ENCODE results near the gene TNFRSF4. TPM values are rescaled to one million over a fixed set of nuclear protein-coding genes. Genes with fewer than 3 reads are reported as not detected.
A peak's percentile ranks its signal among the peaks of the same experiment; 100 is the strongest.

Gene TNFRSF4
- total RNA-seq, 3 donors from 2014 or later (not counting 1 experiment from before 2014, with no cell fraction given) = 14.3 to 26.5 (median 15.7) TPM

GRCh38 chr1:1183833-1184775, 29.8 kb downstream of the TNFRSF4 start:
- H3K4me1 ChIP-seq (ENCODE audit: control insufficient read depth, insufficient read depth, low read length) = peaks cover 28% of the 10 kb centered on the region
- Mint-ChIP-seq H3K4me1 (peaks cover 7 to 22% of the 10 kb centered on the region in 2 donors), H3K36me3 (no peaks in the 10 kb centered on the region), H3K27me3 (ENCODE audit: low read depth in 2 of 2) (peaks cover 0 to 11% of the 10 kb centered on the region in 2 donors), H3K27ac (no peak overlapping the region), H3K4me3 (no peak overlapping the region), H3K9me3 (no peaks in the 10 kb centered on the region)
- H3K36me3 ChIP-seq (ENCODE audit: control insufficient read depth, insufficient read depth, low read length) = no peaks in the 10 kb centered on the region
- no peaks in the 10 kb centered on the region for H3K9me3 ChIP-seq (ENCODE audit: control insufficient read depth, insufficient read depth, low read length)
- TF ChIP-seq CTCF (IDR thresholded peaks at IDR 0.05) = no peak
- DNase-seq = peak in 1 of 2 donors; percentile 15
- ATAC-seq = peak in 1 of 3 donors; percentile 30
- intact Hi-C loops (cut with micrococcal nuclease) = no loop called here
- no peak overlapping the region for H3K27ac ChIP-seq (ENCODE audit: low read length)
- peaks cover 7% of the 10 kb centered on the region for H3K27me3 ChIP-seq (ENCODE audit: control insufficient read depth, insufficient read depth, low read length)
- H3K4me3 ChIP-seq (ENCODE audit: low read length) = no peak overlapping the region
- 84% methylated on average over 29 of the region's 33 CpGs for WGBS (ENCODE audit: insufficient coverage)

- Histone ChIP-seq H3K9me3 (ENCODE audit: control insufficient read depth, insufficient read depth, low read length) (no peaks in the 10 kb centered on the region), H3K36me3 (ENCODE audit: control insufficient read depth, insufficient read depth, low read length) (no peaks in the 10 kb centered on the region), H3K27me3 (ENCODE audit: control insufficient read depth, insufficient read depth, low read length) (peaks cover 7% of the 10 kb centered on the region), H3K4me1 (ENCODE audit: control insufficient read depth, insufficient read depth, low read length) (peaks cover 28% of the 10 kb centered on the region), H3K27ac (ENCODE audit: low read length) (no peak overlapping the region), H3K4me3 (ENCODE audit: low read length) (no peak overlapping the region)
- 65% methylated on average over 21 of the region's 21 CpGs for WGBS (ENCODE audit: insufficient coverage)
- ATAC-seq (no peak), DNase-seq (no peak)
- peaks cover 7 to 22% of the 10 kb centered on the region in 2 donors for H3K4me1 Mint-ChIP-seq
- no peaks in the 10 kb centered on the region for H3K9me3 Mint-ChIP-seq
- H3K27me3 Mint-ChIP-seq (ENCODE audit: low read depth in 2 of 2) = peaks cover 0 to 11% of the 10 kb centered on the region in 2 donors
- H3K36me3 Mint-ChIP-seq = no peaks in the 10 kb centered on the region
- H3K4me3 Mint-ChIP-seq = no peak overlapping the region
- no peak for TF ChIP-seq CTCF (IDR thresholded peaks at IDR 0.05)
- intact Hi-C loops (cut with micrococcal nuclease) = no loop called here
- no peak overlapping the region for H3K27ac Mint-ChIP-seq
These were observed 30.7 kb downstream of the TNFRSF4 start for GRCh38 chr1:1183221-1183747.

- Histone ChIP-seq H3K4me1 (ENCODE audit: control insufficient read depth, insufficient read depth, low read length) (peaks cover 28% of the 10 kb centered on the region), H3K36me3 (ENCODE audit: control insufficient read depth, insufficient read depth, low read length) (no peaks in the 10 kb centered on the region), H3K27me3 (ENCODE audit: control insufficient read depth, insufficient read depth, low read length) (peaks cover 7% of the 10 kb centered on the region), H3K9me3 (ENCODE audit: control insufficient read depth, insufficient read depth, low read length) (no peaks in the 10 kb centered on the region), H3K4me3 (ENCODE audit: low read length) (peak overlapping the region; percentile 10), H3K27ac (ENCODE audit: low read length) (no peak overlapping the region)
- no peaks in the 10 kb centered on the region for H3K36me3 Mint-ChIP-seq
- DNase-seq = peak in 1 of 2 donors; percentile 16
- peak in 1 of 3 donors; percentile 20 for ATAC-seq
- H3K27me3 Mint-ChIP-seq (ENCODE audit: low read depth in 2 of 2) = peaks cover 0 to 11% of the 10 kb centered on the region in 2 donors
- no peak overlapping the region for H3K4me3 Mint-ChIP-seq
- no peak overlapping the region for H3K27ac Mint-ChIP-seq
- TF ChIP-seq CTCF (IDR thresholded peaks at IDR 0.05) = no peak
- H3K4me1 Mint-ChIP-seq = peaks cover 7 to 22% of the 10 kb centered on the region in 2 donors
- 22% methylated on average over 39 of the region's 39 CpGs for whole genome bisulfite sequencing (ENCODE audit: insufficient coverage)
- intact Hi-C loops (cut with micrococcal nuclease) = no loop called here
- no peaks in the 10 kb centered on the region for H3K9me3 Mint-ChIP-seq
These were observed 31.3 kb downstream of the TNFRSF4 start for GRCh38 chr1:1182491-1183220.
